SK-N-MC (cell line): ENCODE results near the gene RBPJL.

Source experiments
- EZH2 ChIP-seq: fragments of 200-600 bp; sonication (generic); IDR thresholded peaks from one replicate; pipeline ENCODE4 v1.6.1; 2017; ENCODE audit warnings: antibody characterized with exemption
- FOXP2 ChIP-seq: optimal IDR thresholded peaks from 2 replicates; pipeline ENCODE3; 2011; ENCODE audit warnings: mild to moderate bottlenecking, moderate library complexity; ENCODE audit not compliant: insufficient read depth; ENCODE audit errors: extremely low read length, control extremely low read depth
- POLR2AphosphoS5 ChIP-seq: IDR thresholded peaks from 2 replicates; pipeline ENCODE4 v1.6.1; 2012; ENCODE audit warnings: mild to moderate bottlenecking, low read depth, low read length, borderline replicate concordance

- no peak for TF ChIP-seq EZH2
- no peak for TF ChIP-seq POLR2AphosphoS5
- no peak for TF ChIP-seq FOXP2
Observed at GRCh38 chr20:45288376-45288775, 18.3 kb upstream of the RBPJL start.
